ENCODE measurements around the gene KCNK2. TPM values are rescaled to one million over a fixed set of nuclear protein-coding genes. Genes with fewer than 3 reads are reported as not detected.

The KCNK2 gene
- total RNA-seq, 1 donor: 86.9 TPM

GRCh38 chr1:215250913-215251312, 168.4 kb downstream of the KCNK2 start:
- Histone ChIP-seq H3K4me1 (ENCODE audit: insufficient read depth, low read length) (no peaks in the 10 kb centered on the region), H3K27ac (ENCODE audit: low read depth, low read length) (no peak overlapping the region), H3K4me2 (ENCODE audit: insufficient read depth, low read length) (no peak overlapping the region), H3K9me3 (ENCODE audit: low read depth, low read length) (no peaks in the 10 kb centered on the region), H3K27me3 (ENCODE audit: insufficient read depth, low read length) (no peaks in the 10 kb centered on the region), H4K20me1 (ENCODE audit: insufficient read depth, low read length) (no peaks in the 10 kb centered on the region), H3K4me3 (ENCODE audit: insufficient read depth, low read length) (no peak overlapping the region), H3K36me3 (ENCODE audit: insufficient read depth, low read length) (no peaks in the 10 kb centered on the region), H2AFZ (ENCODE audit: low read length) (no peak overlapping the region), H3K79me2 (ENCODE audit: insufficient read depth, low read length) (no peaks in the 10 kb centered on the region)
- no peak for TF ChIP-seq CTCF (IDR thresholded peaks at IDR 0.05; ENCODE audit: extremely low read depth, low read depth, low read length)
- no peak for DNase-seq (ENCODE audit: insufficient read length, low spot score, missing footprints)

- Histone ChIP-seq H3K27me3 (ENCODE audit: insufficient read depth, low read length) (no peaks in the 10 kb centered on the region), H3K36me3 (ENCODE audit: insufficient read depth, low read length) (no peaks in the 10 kb centered on the region), H3K4me1 (ENCODE audit: insufficient read depth, low read length) (no peaks in the 10 kb centered on the region), H3K4me3 (ENCODE audit: insufficient read depth, low read length) (no peak overlapping the region), H2AFZ (ENCODE audit: low read length) (no peak overlapping the region), H3K4me2 (ENCODE audit: insufficient read depth, low read length) (no peak overlapping the region), H4K20me1 (ENCODE audit: insufficient read depth, low read length) (no peaks in the 10 kb centered on the region), H3K9me3 (ENCODE audit: low read depth, low read length) (no peaks in the 10 kb centered on the region), H3K27ac (ENCODE audit: low read depth, low read length) (no peak overlapping the region), H3K79me2 (ENCODE audit: insufficient read depth, low read length) (no peaks in the 10 kb centered on the region)
- TF ChIP-seq CTCF (IDR thresholded peaks at IDR 0.05; ENCODE audit: extremely low read depth, low read depth, low read length): no peak
- no peak for DNase-seq (ENCODE audit: insufficient read length, low spot score, missing footprints)
These were observed 168.9 kb downstream of the KCNK2 start for GRCh38 chr1:215251428-215251827.

- Histone ChIP-seq H3K4me1 (ENCODE audit: insufficient read depth, low read length) (no peaks in the 10 kb centered on the region), H2AFZ (ENCODE audit: low read length) (no peak overlapping the region), H3K4me3 (ENCODE audit: insufficient read depth, low read length) (no peak overlapping the region), H4K20me1 (ENCODE audit: insufficient read depth, low read length) (no peaks in the 10 kb centered on the region), H3K4me2 (ENCODE audit: insufficient read depth, low read length) (no peak overlapping the region), H3K27ac (ENCODE audit: low read depth, low read length) (no peak overlapping the region), H3K36me3 (ENCODE audit: insufficient read depth, low read length) (no peaks in the 10 kb centered on the region), H3K9me3 (ENCODE audit: low read depth, low read length) (no peaks in the 10 kb centered on the region), H3K27me3 (ENCODE audit: insufficient read depth, low read length) (no peaks in the 10 kb centered on the region), H3K79me2 (ENCODE audit: insufficient read depth, low read length) (no peaks in the 10 kb centered on the region)
- no peak for TF ChIP-seq CTCF (IDR thresholded peaks at IDR 0.05; ENCODE audit: extremely low read depth, low read depth, low read length)
- DNase-seq (ENCODE audit: insufficient read length, low spot score, missing footprints): no peak
These were observed 169.6 kb downstream of the KCNK2 start for GRCh38 chr1:215252164-215252563.

- H3K4me3 ChIP-seq (ENCODE audit: insufficient read depth, low read length): no peak overlapping the region
- H3K79me2 ChIP-seq (ENCODE audit: insufficient read depth, low read length): no peaks in the 10 kb centered on the region
- no peak overlapping the region for H3K4me2 ChIP-seq (ENCODE audit: insufficient read depth, low read length)
- H3K27me3 ChIP-seq (ENCODE audit: insufficient read depth, low read length): no peaks in the 10 kb centered on the region
- no peak overlapping the region for H2AFZ ChIP-seq (ENCODE audit: low read length)
- no peak for TF ChIP-seq CTCF (IDR thresholded peaks at IDR 0.05; ENCODE audit: extremely low read depth, low read depth, low read length)
- H3K4me1 ChIP-seq (ENCODE audit: insufficient read depth, low read length): no peaks in the 10 kb centered on the region
- H3K9me3 ChIP-seq (ENCODE audit: low read depth, low read length): no peaks in the 10 kb centered on the region
- H4K20me1 ChIP-seq (ENCODE audit: insufficient read depth, low read length): no peaks in the 10 kb centered on the region
- no peak for DNase-seq (ENCODE audit: insufficient read length, low spot score, missing footprints)
- H3K27ac ChIP-seq (ENCODE audit: low read depth, low read length): no peak overlapping the region
- no peaks in the 10 kb centered on the region for H3K36me3 ChIP-seq (ENCODE audit: insufficient read depth, low read length)
These were observed 174.6 kb downstream of the KCNK2 start for GRCh38 chr1:215256936-215257679.
